GM18951 (cell line): ENCODE results near the gene RPS21.

Experiments used
- POLR2A ChIP-seq: IDR thresholded peaks from 4 replicates; pipeline ENCODE4 v1.6.1; 2011; ENCODE audit warnings: mild to moderate bottlenecking; ENCODE audit not compliant: insufficient read length, insufficient read depth; ENCODE audit errors: extremely low read depth
- in situ Hi-C: fragments of 300-500 bp; cut with MboI; formaldehyde crosslinking; loops from one replicate; pipeline ENCODE4 v1.12.0; 2022; ENCODE audit warnings: low sequenced_read_pairs, mixed read lengths, inconsistent platforms; ENCODE audit not compliant: unreplicated experiment

Gene RPS21

DNA sequence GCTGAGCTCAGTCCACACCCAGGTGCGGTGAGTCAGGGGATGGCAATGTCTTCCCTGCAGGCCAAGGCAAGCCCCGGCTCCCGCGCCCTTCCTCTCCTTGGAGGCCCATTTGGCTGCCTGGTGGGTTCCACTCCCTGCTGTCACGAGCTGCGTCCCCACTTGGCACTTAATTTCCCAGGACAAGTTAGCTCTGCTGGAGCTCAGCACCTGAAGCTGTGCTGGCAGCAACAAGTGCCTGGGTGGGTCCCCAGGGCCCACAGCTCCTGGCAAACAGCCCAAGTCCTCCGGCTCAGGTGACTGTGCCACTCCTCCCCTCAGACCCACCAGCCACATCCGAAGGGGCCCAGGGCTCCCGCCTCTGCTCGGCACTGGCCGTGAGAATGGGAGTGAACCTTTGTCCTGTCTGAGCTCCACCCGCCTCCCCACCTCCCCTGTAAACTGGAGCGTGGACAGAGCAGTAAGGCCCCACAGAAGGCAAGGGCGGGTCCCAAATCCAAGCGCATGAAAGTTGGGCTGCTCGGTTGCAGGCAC lies 36.7 kb upstream of the RPS21 start:
- TF ChIP-seq POLR2A: no peak
- in situ Hi-C loops: no loop called here

DNA sequence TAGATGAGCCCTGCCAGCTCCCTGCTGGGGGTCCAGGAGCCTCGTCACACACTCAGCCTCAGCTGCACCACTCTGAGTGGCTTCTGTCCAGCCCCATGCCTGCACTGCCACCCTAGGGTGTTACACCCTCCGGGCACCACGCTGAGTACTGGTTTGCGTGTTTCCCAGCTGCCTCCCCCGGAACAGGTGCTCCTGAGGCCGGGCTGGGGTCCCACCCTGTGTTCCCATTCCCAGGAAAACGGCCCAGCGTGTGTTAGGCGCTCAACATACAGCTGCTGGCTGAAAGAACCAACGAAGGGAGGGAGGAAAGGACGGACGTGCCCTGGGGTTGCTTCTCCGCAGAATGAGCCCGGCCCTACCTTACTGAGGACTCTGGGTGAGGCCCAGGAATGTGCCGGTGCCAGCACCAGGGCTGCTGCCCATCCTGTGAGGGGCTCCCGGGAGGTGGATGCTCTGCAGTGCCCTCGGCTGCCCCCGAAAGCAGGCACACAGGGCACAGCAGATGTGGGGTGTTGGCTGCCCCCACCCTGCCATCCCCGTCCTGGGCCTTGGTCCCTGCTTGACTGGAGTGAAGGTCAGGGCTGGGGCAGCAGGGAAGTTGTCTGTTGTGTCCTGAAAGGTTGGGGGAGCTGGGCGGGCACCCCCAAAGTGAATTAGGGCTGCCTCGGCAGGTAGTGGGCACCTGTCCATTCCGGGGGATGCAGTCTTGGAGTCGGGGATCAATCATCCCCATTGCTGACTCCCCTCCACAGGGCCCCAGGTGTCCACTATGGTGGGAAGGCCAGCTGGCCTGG lies 36.1 kb upstream of the RPS21 start:
- in situ Hi-C loops: no loop called here
- no peak for TF ChIP-seq POLR2A

- TF ChIP-seq POLR2A: no peak
- in situ Hi-C loops: no loop called here
Measured at GRCh38 chr20:62351469-62352401, 35.2 kb upstream of the RPS21 start.

DNA sequence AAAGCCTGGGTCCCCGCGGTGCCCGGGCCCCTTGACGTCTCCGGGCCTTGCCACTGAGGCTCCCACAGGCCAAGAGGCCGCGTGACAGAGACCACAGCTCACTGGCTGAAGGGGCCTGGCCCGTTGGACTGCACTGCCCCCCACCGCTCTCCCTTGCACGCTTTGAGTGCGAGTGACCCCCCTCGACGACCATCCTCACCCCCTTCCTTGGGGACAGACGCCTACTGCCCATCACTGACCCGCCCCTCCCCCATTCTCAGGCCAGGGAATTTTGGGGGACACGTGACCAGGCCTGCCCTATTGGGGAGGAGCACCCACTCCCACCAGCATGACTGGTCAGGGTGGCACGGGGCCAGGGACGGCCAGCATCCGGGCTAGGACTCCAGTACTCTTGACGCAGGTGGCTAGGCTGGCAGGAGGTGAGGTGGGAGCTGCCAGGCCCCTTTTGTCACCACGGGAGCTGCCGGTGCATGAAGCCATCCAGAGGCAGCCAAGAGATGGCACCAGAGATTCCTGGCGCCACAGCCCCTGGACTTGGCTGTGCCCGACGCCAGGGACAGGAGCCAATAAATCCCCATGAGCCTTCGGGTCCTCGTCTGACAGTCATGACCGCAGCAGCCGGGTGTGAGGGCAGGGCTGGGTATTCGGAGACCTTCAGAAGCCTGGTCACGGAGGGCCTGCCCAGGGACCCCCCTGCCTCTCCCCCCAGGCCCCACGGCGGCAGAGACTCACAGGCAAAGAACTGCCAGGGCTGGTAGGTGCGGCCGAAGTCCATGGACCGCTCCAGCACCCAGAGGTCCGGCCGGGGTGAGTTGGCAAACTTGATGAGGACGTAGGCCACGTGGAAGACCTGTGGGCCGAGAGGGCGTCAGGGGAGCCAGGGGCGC lies 34.3 kb upstream of the RPS21 start:
- TF ChIP-seq POLR2A: no peak
- in situ Hi-C loops: no loop called here

- no peak for TF ChIP-seq POLR2A
- in situ Hi-C loops: no loop called here
Measured at GRCh38 chr20:62353289-62354030, 33.4 kb upstream of the RPS21 start.

DNA sequence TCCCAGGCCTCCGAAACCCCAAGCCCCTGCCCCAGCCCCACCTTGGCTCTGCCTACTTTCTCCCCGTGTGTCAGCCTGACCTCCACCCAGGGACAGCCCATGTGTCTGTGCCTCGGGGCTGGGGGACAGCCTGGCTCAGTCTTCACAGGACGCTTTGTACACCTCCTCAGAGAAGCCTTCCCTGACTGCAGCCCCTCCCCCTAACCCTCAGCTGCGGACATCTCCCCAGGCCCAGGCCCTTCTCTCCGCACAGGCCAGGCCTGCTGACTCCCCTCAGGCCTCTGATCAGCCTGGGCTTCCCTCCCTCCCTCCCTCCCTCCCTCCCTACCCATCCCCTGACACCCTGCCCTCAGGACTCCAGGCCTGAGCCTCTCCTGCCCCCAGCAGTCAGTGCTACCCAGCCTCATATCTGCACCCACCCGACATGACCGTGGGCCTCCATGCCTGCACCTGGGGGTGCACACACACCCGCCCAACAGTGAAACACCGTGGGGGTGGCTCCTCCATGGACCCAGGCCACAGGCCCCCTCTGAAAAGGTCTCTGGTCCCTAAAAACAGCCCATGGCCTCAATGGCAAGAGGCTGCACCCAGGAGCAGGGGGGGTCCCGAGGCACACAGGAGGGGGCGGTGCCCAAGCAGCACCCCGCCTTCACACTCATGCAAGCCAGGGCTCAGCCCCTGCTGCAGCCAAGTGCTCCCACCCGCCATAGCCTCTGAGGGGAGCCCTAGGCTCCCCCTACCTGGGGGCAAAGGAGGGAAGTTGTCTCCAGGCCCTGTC lies 32.7 kb upstream of the RPS21 start:
- TF ChIP-seq POLR2A: no peak
- in situ Hi-C loops: no loop called here

DNA sequence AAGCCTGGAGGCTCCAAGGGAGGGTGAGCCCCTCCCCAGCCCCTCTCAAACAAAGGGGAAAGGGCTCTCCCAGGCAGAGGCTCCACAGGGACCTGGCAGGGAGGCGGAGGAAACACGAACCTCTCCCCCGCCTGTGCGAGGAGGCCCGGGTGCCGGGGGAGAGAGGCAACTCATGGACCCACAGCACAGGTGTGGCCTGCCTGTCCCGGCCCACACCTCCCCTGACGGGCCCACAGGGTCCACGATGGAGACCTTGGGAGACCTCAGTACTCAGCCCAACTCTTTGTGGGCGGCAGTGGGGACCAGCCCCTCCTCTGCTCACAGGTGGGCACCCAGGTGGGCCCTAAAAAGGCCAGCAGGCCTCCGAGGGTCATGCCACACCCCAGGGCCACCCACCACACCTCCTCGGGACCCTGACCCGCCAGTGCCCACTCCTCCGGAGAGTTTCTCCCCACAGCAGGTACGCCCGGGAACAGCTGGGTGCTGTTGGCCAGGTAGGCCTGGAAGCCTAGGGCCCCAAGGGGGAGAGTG lies 32.0 kb upstream of the RPS21 start:
- no peak for TF ChIP-seq POLR2A
- in situ Hi-C loops: no loop called here

DNA sequence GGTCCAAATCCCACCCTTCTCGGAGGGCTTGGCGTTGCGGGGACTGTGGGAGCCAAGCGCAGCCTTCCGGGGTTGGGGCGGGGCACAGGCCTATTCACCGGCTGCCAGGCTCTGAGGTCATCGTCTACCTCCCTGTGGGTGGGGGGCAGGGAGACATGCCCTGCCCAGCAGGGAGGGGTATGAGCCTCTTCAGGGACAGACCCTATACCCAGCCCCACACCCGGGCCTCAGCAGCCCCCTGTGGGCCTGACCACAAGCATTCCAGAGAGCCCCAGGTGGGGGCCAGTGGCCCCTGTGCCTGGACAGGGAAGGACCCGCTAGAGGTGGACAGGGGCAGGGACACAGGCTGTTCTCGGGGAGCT lies 31.4 kb upstream of the RPS21 start:
- no peak for TF ChIP-seq POLR2A
- in situ Hi-C loops: no loop called here

GRCh38 chr20:62355878-62356588 lies 30.9 kb upstream of the RPS21 start:
- in situ Hi-C loops: no loop called here
- TF ChIP-seq POLR2A: no peak

GRCh38 chr20:62356589-62357186 lies 30.2 kb upstream of the RPS21 start:
- TF ChIP-seq POLR2A: no peak
- in situ Hi-C loops: no loop called here
